A549 treated with AZD9567 at 1 μM for 4 hours (cell line): ENCODE results near the gene FAM236D. TPM values are rescaled to one million over a fixed set of nuclear protein-coding genes. Genes with fewer than 3 reads are reported as not detected.

ENCODE experiments used
- total RNA-seq: library from RNA; stranded (reverse); fragments of 200-300 nt; extraction: Qiagen RNA extraction; gene quantifications from 5 replicates; pipeline ENCODE4 v1.2.3, GENCODE V29; 2022; ENCODE audit not compliant: insufficient read depth

FAM236D gene
- not detected in 5 replicates for total RNA-seq

GRCh38 chrX:72808110-72808509 lies at the start of gene FAM236D:
FAM236D (minus strand) TSS chrX:72808210; CDS start chrX:72808110, 100 bp downstream.

GRCh38 chrX:72782560-72782959 lies 25.4 kb downstream of the FAM236D start, which contains the start of gene FAM236B:
FAM236B (minus strand) TSS chrX:72782660; CDS start chrX:72782560, 100 bp downstream.

GRCh38 chrX:72776653-72777466 lies 31.1 kb downstream of the FAM236D start, which contains the start of gene DMRTC1B:
DMRTC1B (plus strand) TSS chrX:72776890; CDS start chrX:72845136, 68,246 bp downstream.

Other genes starting within 250 kb of the FAM236D start
- 22.8 to 29.8 TPM (median 23.3 TPM) in 5 replicates for gene HDAC8, start 235.4 kb downstream of the FAM236D start, total RNA-seq
- gene PHKA1, start 93.9 kb downstream of the FAM236D start, total RNA-seq, result 23.0 to 35.4 TPM (median 27.8 TPM) in 5 replicates
- 0.05 to 0.13 TPM (median 0.07 TPM) in 3 of 5 replicates, not detected in the others for gene DMRTC1B, start 31.3 kb downstream of the FAM236D start, total RNA-seq
- not detected in 5 replicates for gene FAM236B, start 25.6 kb downstream of the FAM236D start, total RNA-seq
- gene FAM236C, start 104.4 kb upstream of the FAM236D start, total RNA-seq, result not detected in 5 replicates
- not detected in 5 replicates for gene FAM236A, start 130.0 kb upstream of the FAM236D start, total RNA-seq
- 0.05 TPM in 1 of 5 replicates, not detected in the others for gene DMRTC1, start 135.6 kb upstream of the FAM236D start, total RNA-seq
- gene PABPC1L2B, start 194.7 kb upstream of the FAM236D start, total RNA-seq, result not detected in 5 replicates